Adrenal gland (tissue), 5 donors: Measurements from ENCODE around the gene ARTN.

Experiments used
- CTCF ChIP-seq, 6 experiments: fragments of 450-650 bp in 4 of 6; fragments of 200-600 bp in 2 of 6; sonication (generic) in 1 of 6; IDR thresholded peaks; 1 replicate in 5 of 6; 2 replicates in 1 of 6; pipeline versions ENCODE4 v1.5.1 to v1.8.0; 2016 to 2021; ENCODE audit warnings: antibody characterized with exemption in 6 of 6, mild to moderate bottlenecking in 2 of 6, moderate library complexity in 1 of 6
- POLR2A ChIP-seq, 2 donors: fragments of 450-650 bp; IDR thresholded peaks; one replicate each; pipeline ENCODE4 v1.6.1; 2017; ENCODE audit warnings: antibody characterized with exemption in 2 of 2, mild to moderate bottlenecking in 2 of 2, moderate library complexity in 1 of 2
- donor health status: DM: no; HTN: no; CAD: no.

- peak; percentile 74 to 87 (median 80) for TF ChIP-seq CTCF (IDR thresholded peaks at IDR 0.05)
- no peak for TF ChIP-seq POLR2A (IDR thresholded peaks at IDR 0.05)
Measured at GRCh38 chr1:43934101-43934985, 742 bp downstream of the ARTN start.
